Lower lobe of right lung (tissue), 2 donors: ENCODE results near the gene ASCC3. TPM values are rescaled to one million over a fixed set of nuclear protein-coding genes. Genes with fewer than 3 reads are reported as not detected.
"Not testable (repeated sequence)": the region's sequence is repeated elsewhere in the genome, so short reads cannot be mapped to it uniquely, and the experiment has no call there.

Experiments used
- ATAC-seq, 2 donors: fragments of 200-7000 bp; cut with Tn5 transposase; one replicate each; pipeline ENCODE4 v1.9.1; 2020 to 2022; ENCODE audit warnings: mild to moderate bottlenecking in 2 of 2, moderate library complexity in 2 of 2
- DNase-seq: peaks from one replicate; pipeline ENCODE4 v3.0.0-alpha.2; 2020
- H3K27ac ChIP-seq: fragments of 200-600 bp; one replicate; pipeline ENCODE4 v1.8.0; 2022
- H3K27me3 ChIP-seq: fragments of 200-600 bp; one replicate; pipeline ENCODE4 v1.8.0; 2022; ENCODE audit warnings: low read depth
- H3K36me3 ChIP-seq: fragments of 200-600 bp; one replicate; pipeline ENCODE4 v1.8.0; 2022; ENCODE audit warnings: mild to moderate bottlenecking
- H3K4me1 ChIP-seq: fragments of 200-600 bp; one replicate; pipeline ENCODE4 v1.8.0; 2022
- H3K4me3 ChIP-seq: fragments of 200-600 bp; one replicate; pipeline ENCODE4 v1.8.0; 2022; ENCODE audit warnings: mild to moderate bottlenecking
- H3K9me3 ChIP-seq: fragments of 200-600 bp; one replicate; pipeline ENCODE4 v1.8.0; 2022
- intact Hi-C: fragments of 100-400 bp; cut with DNase I; formaldehyde crosslinking; loops from one replicate; pipeline ENCODE4 v1.11.0; 2022
- total RNA-seq: library from RNA; stranded (reverse); fragmentation: NEBNext Ultra II Directional; extraction: Animal tissue kit (Norgen Biotek cat#: 25700); gene quantifications from one replicate; pipeline ENCODE4 v1.2.1, GENCODE V29; 2021
- TF ChIP-seq, protein P1 (sequence below): fragments of 200-600 bp; IDR thresholded peaks from one replicate; pipeline ENCODE4 v1.8.0; 2022; ENCODE audit warnings: antibody characterized with exemption, mild to moderate bottlenecking
- donor health status: DM: no; HTN: yes; CAD: no; lungs with severe emphysema.

The ASCC3 gene
- total RNA-seq, 1 donor from 2014 or later, result 34.8 TPM

DNA sequence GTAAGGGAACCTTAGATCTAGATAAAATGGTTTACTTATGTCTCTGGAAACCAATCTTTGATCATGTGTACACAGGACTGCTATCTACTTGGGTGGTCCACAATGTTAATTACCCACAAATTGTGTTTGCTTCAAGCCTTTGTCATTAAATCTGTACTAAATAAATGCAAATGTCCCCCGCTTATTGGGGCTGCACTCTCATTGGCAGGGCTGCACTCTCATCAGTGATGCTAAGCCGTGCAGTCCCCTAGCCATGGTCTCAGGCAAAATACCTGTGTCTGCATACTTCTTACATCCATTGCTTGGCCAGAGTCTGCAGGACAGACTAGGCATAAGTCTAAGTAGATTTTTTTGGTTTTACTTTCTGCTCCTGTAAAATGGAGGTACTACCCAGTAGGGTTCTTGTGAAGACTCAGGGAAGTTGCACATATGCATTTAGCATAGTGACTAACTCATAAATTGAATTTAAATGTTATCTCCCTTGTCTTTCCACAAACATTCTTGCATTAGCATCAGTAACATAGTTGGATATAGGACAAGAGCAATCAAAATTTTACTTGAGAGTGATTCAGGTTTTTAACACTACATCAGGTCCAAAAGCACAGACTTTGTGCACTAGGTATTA is 117.4 kb downstream of the ASCC3 start:
- Histone ChIP-seq H3K27me3 (no peaks in the 10 kb centered on the region), H3K27ac (no peak overlapping the region), H3K36me3 (peaks cover 31% of the 10 kb centered on the region), H3K4me3 (no peak overlapping the region), H3K4me1 (no peaks in the 10 kb centered on the region), H3K9me3 (peaks cover 4% of the 10 kb centered on the region)
- DNase-seq, result no peak
- intact Hi-C loops, result no loop called here
- TF ChIP-seq, protein P1, sequence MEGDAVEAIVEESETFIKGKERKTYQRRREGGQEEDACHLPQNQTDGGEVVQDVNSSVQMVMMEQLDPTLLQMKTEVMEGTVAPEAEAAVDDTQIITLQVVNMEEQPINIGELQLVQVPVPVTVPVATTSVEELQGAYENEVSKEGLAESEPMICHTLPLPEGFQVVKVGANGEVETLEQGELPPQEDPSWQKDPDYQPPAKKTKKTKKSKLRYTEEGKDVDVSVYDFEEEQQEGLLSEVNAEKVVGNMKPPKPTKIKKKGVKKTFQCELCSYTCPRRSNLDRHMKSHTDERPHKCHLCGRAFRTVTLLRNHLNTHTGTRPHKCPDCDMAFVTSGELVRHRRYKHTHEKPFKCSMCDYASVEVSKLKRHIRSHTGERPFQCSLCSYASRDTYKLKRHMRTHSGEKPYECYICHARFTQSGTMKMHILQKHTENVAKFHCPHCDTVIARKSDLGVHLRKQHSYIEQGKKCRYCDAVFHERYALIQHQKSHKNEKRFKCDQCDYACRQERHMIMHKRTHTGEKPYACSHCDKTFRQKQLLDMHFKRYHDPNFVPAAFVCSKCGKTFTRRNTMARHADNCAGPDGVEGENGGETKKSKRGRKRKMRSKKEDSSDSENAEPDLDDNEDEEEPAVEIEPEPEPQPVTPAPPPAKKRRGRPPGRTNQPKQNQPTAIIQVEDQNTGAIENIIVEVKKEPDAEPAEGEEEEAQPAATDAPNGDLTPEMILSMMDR, result no peak
- ATAC-seq, result no peak

DNA sequence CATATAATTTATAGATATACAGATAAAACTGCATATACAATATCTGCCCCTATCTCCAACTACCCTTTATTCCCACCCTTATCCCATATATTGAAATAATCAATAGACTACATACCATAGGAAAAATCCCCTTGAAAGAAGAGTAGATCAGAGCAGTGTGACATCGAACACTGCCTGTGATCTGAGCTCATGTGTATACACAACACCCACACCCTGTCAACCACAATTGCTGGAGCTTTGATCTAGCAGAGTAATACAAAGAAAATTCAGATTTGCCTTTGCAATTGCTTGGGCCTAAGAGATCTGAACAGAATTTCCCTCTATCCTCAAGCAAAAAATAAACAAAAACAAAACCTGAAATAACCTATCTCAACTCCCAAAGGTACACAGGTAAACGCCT is 119.3 kb downstream of the ASCC3 start:
- Histone ChIP-seq H3K9me3 (peaks cover 4% of the 10 kb centered on the region), H3K4me1 (no peaks in the 10 kb centered on the region), H3K4me3 (no peak overlapping the region), H3K36me3 (peaks cover 25% of the 10 kb centered on the region), H3K27me3 (no peaks in the 10 kb centered on the region), H3K27ac (no peak overlapping the region)
- no peak for DNase-seq
- ATAC-seq, result no peak
- TF ChIP-seq, protein P1, result no peak
- intact Hi-C loops, result no loop called here

DNA sequence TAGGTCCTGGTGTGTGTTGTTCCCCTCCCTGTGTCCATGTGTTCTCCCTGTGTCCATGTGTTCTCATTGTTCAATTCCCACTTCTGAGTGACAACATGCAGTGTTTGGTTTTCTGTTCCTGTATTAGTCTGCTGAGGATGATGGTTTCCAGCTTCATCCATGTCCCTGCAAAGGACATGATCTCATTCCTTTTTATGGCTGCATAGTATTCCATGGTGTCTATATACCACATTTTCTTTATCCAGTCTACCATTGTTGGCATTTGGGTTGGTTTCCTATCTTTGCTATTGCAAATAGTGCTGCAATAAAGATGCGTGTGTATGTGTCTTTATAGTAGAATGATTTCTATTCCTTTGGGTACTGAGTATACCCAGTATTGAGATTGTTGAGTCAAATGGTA is 122.7 kb downstream of the ASCC3 start:
- H3K4me3 ChIP-seq, H3K27ac ChIP-seq, H3K9me3 ChIP-seq, H3K27me3 ChIP-seq, H3K4me1 ChIP-seq, DNase-seq, intact Hi-C loops, ATAC-seq, H3K36me3 ChIP-seq: not testable (repeated sequence)

DNA sequence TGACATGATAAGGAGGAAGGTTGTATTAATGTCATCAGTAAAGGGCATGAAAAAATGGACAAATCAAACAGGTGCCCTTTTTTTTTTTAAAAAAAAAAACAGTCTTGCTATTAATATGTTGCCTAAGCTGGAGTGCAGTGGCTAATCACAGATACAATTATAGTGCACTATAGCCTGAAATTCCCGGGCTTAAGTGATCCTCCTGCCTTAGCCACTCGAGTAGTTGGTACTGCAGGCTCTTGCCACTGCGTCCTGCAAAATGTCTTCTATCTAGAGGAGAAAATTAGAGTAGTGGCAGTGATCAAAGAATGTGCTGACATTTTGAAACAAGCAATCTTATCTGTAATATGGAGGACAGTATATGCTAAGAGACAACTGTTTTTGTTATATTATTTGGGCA is 127.7 kb downstream of the ASCC3 start:
- Histone ChIP-seq H3K9me3 (no peaks in the 10 kb centered on the region), H3K4me3 (no peak overlapping the region), H3K4me1 (no peaks in the 10 kb centered on the region), H3K27me3 (no peaks in the 10 kb centered on the region), H3K27ac (no peak overlapping the region), H3K36me3 (no peaks in the 10 kb centered on the region)
- TF ChIP-seq, protein P1, result no peak
- DNase-seq (no peak), ATAC-seq (no peak)
- intact Hi-C loops, result no loop called here

DNA sequence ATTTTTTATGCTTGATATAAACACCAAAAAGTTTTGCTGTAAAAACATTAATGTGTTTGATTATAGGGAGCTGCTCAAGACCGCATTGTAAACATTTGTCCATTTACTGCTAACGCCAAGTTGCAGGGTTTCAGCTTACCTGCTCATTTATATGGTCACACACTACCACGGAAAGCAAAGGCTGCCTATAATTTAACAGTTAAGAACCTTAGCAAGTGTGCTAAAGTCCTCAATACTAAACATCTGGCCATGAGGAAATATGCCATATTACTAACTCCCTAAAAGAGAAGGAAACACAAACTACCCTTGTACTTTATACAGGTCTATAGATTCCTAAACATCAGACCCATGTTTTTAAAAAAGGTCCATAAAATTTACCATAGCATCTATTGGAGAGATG is 129.5 kb downstream of the ASCC3 start:
- no peak overlapping the region for H3K4me3 ChIP-seq
- no peak for ATAC-seq
- H3K4me1 ChIP-seq, result no peaks in the 10 kb centered on the region
- TF ChIP-seq, protein P1, result no peak
- no peaks in the 10 kb centered on the region for H3K27me3 ChIP-seq
- no peak for DNase-seq
- H3K27ac ChIP-seq, result no peak overlapping the region
- H3K9me3 ChIP-seq, result no peaks in the 10 kb centered on the region
- intact Hi-C loops, result no loop called here
- H3K36me3 ChIP-seq, result no peaks in the 10 kb centered on the region

DNA sequence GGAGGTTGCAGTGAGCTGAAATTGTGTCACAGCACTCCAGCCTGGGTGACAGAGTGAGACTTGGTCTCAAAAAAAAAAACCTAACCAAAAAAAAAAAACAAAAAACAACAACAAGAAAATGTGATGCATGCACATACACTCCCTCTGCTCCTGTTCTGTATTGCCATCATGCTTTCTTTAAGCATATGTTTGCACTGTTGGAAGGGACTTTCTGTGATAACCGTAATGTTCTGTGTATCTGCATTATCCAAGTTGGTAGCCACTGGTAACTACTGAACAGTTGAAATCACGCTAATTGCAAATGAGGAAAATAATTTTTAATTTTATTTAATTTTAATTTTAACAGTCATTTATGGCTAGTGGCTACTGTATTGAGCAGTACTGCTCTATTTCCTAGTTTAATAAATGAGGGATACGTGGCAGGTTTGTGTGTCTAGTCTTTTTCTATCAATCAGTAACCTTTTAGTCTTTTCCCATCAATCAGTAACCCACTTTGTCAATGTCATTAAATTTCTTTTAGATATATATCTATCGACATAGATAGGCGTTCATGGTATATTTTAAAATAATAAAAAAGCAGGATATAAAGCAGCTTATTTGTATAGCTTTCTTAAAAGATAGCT is 135.6 kb downstream of the ASCC3 start:
- no peak for ATAC-seq
- Histone ChIP-seq H3K36me3 (no peaks in the 10 kb centered on the region), H3K4me1 (no peaks in the 10 kb centered on the region), H3K9me3 (no peaks in the 10 kb centered on the region), H3K27me3 (no peaks in the 10 kb centered on the region), H3K27ac (no peak overlapping the region), H3K4me3 (no peak overlapping the region)
- TF ChIP-seq, protein P1, result no peak
- no peak for DNase-seq
- intact Hi-C loops, result no loop called here
